Kidney epithelial cell (primary cell): Measurements from ENCODE around the gene SPATA3. TPM values are rescaled to one million over a fixed set of nuclear protein-coding genes. Genes with fewer than 3 reads are reported as not detected.

Experiments used
- DNase-seq: peaks from one replicate; pipeline ENCODE4 v3.0.0-alpha.2; 2010; ENCODE audit warnings: low read depth
- H3K27me3 ChIP-seq: 2 replicates; pipeline ENCODE4 v1.6.0; 2011; ENCODE audit warnings: low read length; ENCODE audit not compliant: control insufficient read depth, insufficient read depth
- H3K36me3 ChIP-seq: 2 replicates; pipeline ENCODE4 v1.5.1; 2011; ENCODE audit warnings: low read length; ENCODE audit not compliant: control insufficient read depth, insufficient read depth
- H3K4me3 ChIP-seq: 2 replicates; pipeline ENCODE4 v1.5.1; 2011; ENCODE audit warnings: low read depth, mild to moderate bottlenecking, control low read depth, low read length
- CTCF ChIP-seq: IDR thresholded peaks from 2 replicates; pipeline ENCODE4 v1.5.1; 2011; ENCODE audit warnings: mild to moderate bottlenecking, moderate library complexity, low read length, control low read depth, inconsistent platforms; ENCODE audit not compliant: insufficient read depth, poor library complexity, severe bottlenecking
- total RNA-seq: library from RNA; depleted of rRNA; stranded (reverse); fragments of >200 nt; gene quantifications from 2 replicates; pipeline ENCODE4 v1.2.3, GENCODE V29; 2015

SPATA3 gene
- total RNA-seq, 1 donor from 2014 or later, result not detected

- DNase-seq, result no peak
- Histone ChIP-seq H3K36me3 (no peaks in the 10 kb centered on the region), H3K27me3 (peaks cover 24% of the 10 kb centered on the region), H3K4me3 (no peak overlapping the region)
- no peak for TF ChIP-seq CTCF
These were observed 36.7 kb downstream of the SPATA3 start for GRCh38 chr2:231032575-231033140.

- DNase-seq, result no peak
- no peaks in the 10 kb centered on the region for H3K36me3 ChIP-seq
- no peak overlapping the region for H3K4me3 ChIP-seq
- no peak for TF ChIP-seq CTCF
- peaks cover 28% of the 10 kb centered on the region for H3K27me3 ChIP-seq
These were observed 37.5 kb downstream of the SPATA3 start for GRCh38 chr2:231033147-231034132.

- Histone ChIP-seq H3K27me3 (peaks cover 35% of the 10 kb centered on the region), H3K4me3 (no peak overlapping the region), H3K36me3 (no peaks in the 10 kb centered on the region)
- no peak for DNase-seq
- TF ChIP-seq CTCF, result no peak
These were observed 38.5 kb downstream of the SPATA3 start for GRCh38 chr2:231034291-231034882.

- no peaks in the 10 kb centered on the region for H3K36me3 ChIP-seq
- no peak for TF ChIP-seq CTCF
- H3K27me3 ChIP-seq, result peaks cover 40% of the 10 kb centered on the region
- H3K4me3 ChIP-seq, result no peak overlapping the region
- DNase-seq, result no peak
These were observed 40.2 kb downstream of the SPATA3 start for GRCh38 chr2:231036131-231036530.

- TF ChIP-seq CTCF, result no peak
- Histone ChIP-seq H3K4me3 (no peak overlapping the region), H3K36me3 (no peaks in the 10 kb centered on the region), H3K27me3 (peaks cover 40% of the 10 kb centered on the region)
- no peak for DNase-seq
These were observed 40.7 kb downstream of the SPATA3 start for GRCh38 chr2:231036578-231037106.
